Measurements from ENCODE around the gene FAM117B.
"Not testable (repeated sequence)": the region's sequence is repeated elsewhere in the genome, so short reads cannot be mapped to it uniquely, and the experiment has no call there.

FAM117B gene

GRCh38 chr2:202638721-202639120, 4.0 kb downstream of the FAM117B start:
- DNase-seq (ENCODE audit: low spot score) = no peak

GRCh38 chr2:202639231-202639630, 4.5 kb downstream of the FAM117B start:
- DNase-seq (ENCODE audit: low spot score) = no peak

GRCh38 chr2:202642567-202642966, 7.8 kb downstream of the FAM117B start:
- DNase-seq (ENCODE audit: low spot score) = no peak

- DNase-seq (ENCODE audit: low spot score) = no peak
Measured at GRCh38 chr2:202643012-202643858, 8.5 kb downstream of the FAM117B start.

- DNase-seq (ENCODE audit: low spot score) = no peak
Measured at GRCh38 chr2:202652119-202652518, 17.4 kb downstream of the FAM117B start.

- no peak for DNase-seq (ENCODE audit: low spot score)
Measured at GRCh38 chr2:202653890-202654289, 19.1 kb downstream of the FAM117B start.

GRCh38 chr2:202657876-202658275, 23.1 kb downstream of the FAM117B start:
- no peak for DNase-seq (ENCODE audit: low spot score)

GRCh38 chr2:202660796-202661195, 26.0 kb downstream of the FAM117B start:
- no peak for DNase-seq (ENCODE audit: low spot score)

- no peak for DNase-seq (ENCODE audit: low spot score)
Measured at GRCh38 chr2:202669841-202670240, 35.1 kb downstream of the FAM117B start.

GRCh38 chr2:202671317-202672035, 36.7 kb downstream of the FAM117B start:
- DNase-seq (ENCODE audit: low spot score) = no peak

- DNase-seq (ENCODE audit: low spot score) = not testable (repeated sequence)
Measured at GRCh38 chr2:202675097-202675496, 40.3 kb downstream of the FAM117B start.

- no peak for DNase-seq (ENCODE audit: low spot score)
Measured at GRCh38 chr2:202679980-202680379, 45.2 kb downstream of the FAM117B start.

GRCh38 chr2:202680512-202680911, 45.7 kb downstream of the FAM117B start:
- DNase-seq (ENCODE audit: low spot score) = no peak

- DNase-seq (ENCODE audit: low spot score) = no peak
Measured at GRCh38 chr2:202681688-202682205, 47.0 kb downstream of the FAM117B start.

GRCh38 chr2:202682274-202682673, 47.5 kb downstream of the FAM117B start:
- DNase-seq (ENCODE audit: low spot score) = no peak

GRCh38 chr2:202687276-202687675, 52.5 kb downstream of the FAM117B start:
- DNase-seq (ENCODE audit: low spot score) = no peak

- DNase-seq (ENCODE audit: low spot score) = no peak
Measured at GRCh38 chr2:202689459-202689858, 54.7 kb downstream of the FAM117B start.

GRCh38 chr2:202689898-202690297, 55.1 kb downstream of the FAM117B start:
- no peak for DNase-seq (ENCODE audit: low spot score)

- DNase-seq (ENCODE audit: low spot score) = no peak
Measured at GRCh38 chr2:202690321-202690900, 55.6 kb downstream of the FAM117B start.

GRCh38 chr2:202693503-202693902, 58.7 kb downstream of the FAM117B start:
- no peak for DNase-seq (ENCODE audit: low spot score)

- no peak for DNase-seq (ENCODE audit: low spot score)
Measured at GRCh38 chr2:202695166-202695565, 60.4 kb downstream of the FAM117B start.

GRCh38 chr2:202700075-202700901, 65.5 kb downstream of the FAM117B start:
- no peak for DNase-seq (ENCODE audit: low spot score)

All from kidney capillary endothelial cell (primary cell).